Activated CD4-positive, alpha-beta T cell treated with anti-CD3 and anti-CD28 coated beads, Interleukin-2, Interleukin-4, amounts not matched to agents 100 ng/mL and 50 ng/mL, durations not matched to agents 16 hours and 8 hours (primary cell): ENCODE results near the gene HOXB8.

ENCODE experiments used
- DNase-seq: peaks from one replicate; pipeline ENCODE4 v3.0.0-alpha.2; 2020; ENCODE audit warnings: low spot score

The HOXB8 gene

GRCh38 chr17:48596000-48596734 is 18.9 kb downstream of the HOXB8 start:
- no peak for DNase-seq

- no peak for DNase-seq
Measured at GRCh38 chr17:48595278-48595999, 19.7 kb downstream of the HOXB8 start.

GRCh38 chr17:48594538-48595277 is 20.4 kb downstream of the HOXB8 start:
- no peak for DNase-seq

GRCh38 chr17:48593840-48594537 is 21.1 kb downstream of the HOXB8 start:
- peak; percentile 83 for DNase-seq

GRCh38 chr17:48593126-48593829 is 21.8 kb downstream of the HOXB8 start, which contains the start of gene HOXB5:
HOXB5 (minus strand) TSS chr17:48593779; CDS start chr17:48593682, 97 bp downstream.
- no peak for DNase-seq

GRCh38 chr17:48592577-48592976 is 22.5 kb downstream of the HOXB8 start:
- DNase-seq: no peak

- no peak for DNase-seq
Measured at GRCh38 chr17:48592057-48592514, 23.0 kb downstream of the HOXB8 start.

- no peak for DNase-seq
Measured at GRCh38 chr17:48591255-48592056, 23.6 kb downstream of the HOXB8 start.

- no peak for DNase-seq
Measured at GRCh38 chr17:48590607-48591161, 24.4 kb downstream of the HOXB8 start.

GRCh38 chr17:48589831-48590606 is 25.1 kb downstream of the HOXB8 start, which contains the start of gene HOXB3:
HOXB3 (minus strand) TSS chr17:48590241; CDS start chr17:48552474, 37,767 bp downstream.
- DNase-seq: no peak

- no peak for DNase-seq
Measured at GRCh38 chr17:48589060-48589830, 25.8 kb downstream of the HOXB8 start.

GRCh38 chr17:48588528-48588927 is 26.6 kb downstream of the HOXB8 start:
- DNase-seq: no peak

GRCh38 chr17:48588074-48588415 is 27.0 kb downstream of the HOXB8 start:
- no peak for DNase-seq

- DNase-seq: no peak
Measured at GRCh38 chr17:48587276-48588073, 27.6 kb downstream of the HOXB8 start.

GRCh38 chr17:48586355-48587258 is 28.5 kb downstream of the HOXB8 start:
- no peak for DNase-seq

GRCh38 chr17:48584223-48584741 is 30.8 kb downstream of the HOXB8 start:
- no peak for DNase-seq
